ENCODE measurements around the gene EXPH5. TPM values are rescaled to one million over a fixed set of nuclear protein-coding genes. Genes with fewer than 3 reads are reported as not detected.

EXPH5 gene
- total and polyA plus RNA-seq, 2 of the 8 experiments (the other 6 are each of a cell fraction or from before 2014, with no cell fraction given) = 1.1 to 11.5 TPM

DNA sequence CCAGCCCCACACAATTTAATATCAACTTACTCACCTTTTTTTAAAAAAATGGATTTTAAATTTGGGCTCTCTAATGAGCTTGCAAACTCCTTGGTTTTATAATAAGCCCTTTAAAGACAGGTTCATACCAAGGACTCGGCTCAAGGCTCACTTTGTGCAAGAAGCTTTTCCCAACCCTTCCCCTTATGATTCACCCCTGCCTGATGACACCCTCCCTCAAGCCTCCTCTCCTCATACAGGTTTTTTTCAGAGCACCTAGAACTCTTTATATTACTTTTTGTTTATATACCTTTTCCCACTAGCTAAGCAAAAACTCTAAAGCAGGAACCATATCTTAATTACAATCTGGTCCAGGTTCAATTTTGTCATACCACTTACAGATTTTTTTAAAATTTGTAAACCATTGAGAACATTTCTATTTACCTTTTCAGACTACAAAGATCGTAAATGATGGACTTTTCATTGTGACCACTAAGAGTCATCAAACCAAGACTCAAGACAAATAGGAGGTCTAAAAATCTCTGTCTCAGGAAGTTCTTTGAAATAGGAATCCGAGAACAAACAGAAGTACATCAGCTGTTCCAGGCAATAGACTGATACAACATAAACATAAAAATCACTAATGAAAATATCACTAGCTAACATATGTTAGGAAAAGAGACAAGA, 13.1 kb upstream of the EXPH5 start:
- no peak overlapping the region for H2AFZ ChIP-seq (ENCODE audit: low read length)
- no peaks in the 10 kb centered on the region for H4K20me1 ChIP-seq (replicated peaks in 1 of 2; ENCODE audit: control insufficient read depth in 1 of 2, insufficient read depth in 2 of 2, low read length in 2 of 2)
- no peak for DNase-seq (ENCODE audit: low read depth in 1 of 2, low spot score in 2 of 2)
- H2BK120ac ChIP-seq (replicated peaks; ENCODE audit: low read depth, low read length) = no peak overlapping the region
- ChIA-PET CTCF (ENCODE audit: partially characterized antibody) (interaction anchor here (0.6 to 1.5 kb wide), 2 partner anchors 14 to 248 kb away, joined by 3 to 4 read pairs; no protein-coding TSS in a partner anchor), POLR2A (ENCODE audit: partially characterized antibody) (no interaction called here)
- H3K79me2 ChIP-seq (ENCODE audit: control insufficient read depth in 1 of 2, insufficient read depth in 2 of 2, low read length in 2 of 2) = no peaks in the 10 kb centered on the region
- no peaks in the 10 kb centered on the region for H3K9me3 ChIP-seq (ENCODE audit: insufficient read depth in 2 of 2, low read depth in 1 of 2, low read length in 1 of 2)
- no peak overlapping the region for H4K5ac ChIP-seq (ENCODE audit: insufficient read length, low read depth, low read length)
- H2AK5ac ChIP-seq (ENCODE audit: low read depth, low read length) = no peak overlapping the region
- WGBS, 2 experiments (ENCODE audit: extremely low coverage in 1 of 2, insufficient coverage in 1 of 2, insufficient read length in 1 of 2, insufficient replicate concordance in 2 of 2, low coverage in 1 of 2, low lambda C conversion rate in 2 of 2, missing lambda C conversion rate in 1 of 2) = 85% methylated on average over 3 of the region's 3 CpGs; no CpG with 5 or more reads in 1 of the 2 experiments
- H3K27me3 ChIP-seq (replicated peaks in 1 of 4; ENCODE audit: control insufficient read depth in 3 of 4, extremely low read depth in 1 of 4, insufficient read depth in 3 of 4, low read length in 3 of 4) = no peaks in the 10 kb centered on the region
- H3K27ac ChIP-seq (ENCODE audit: low read depth, low read length) = no peak overlapping the region
- H2BK20ac ChIP-seq (ENCODE audit: low read length) = no peak overlapping the region
- H3K79me1 ChIP-seq (ENCODE audit: low read depth, low read length) = no peaks in the 10 kb centered on the region
- H3K23me2 ChIP-seq (ENCODE audit: low read depth, low read length) = no peaks in the 10 kb centered on the region; the same call in 1 of the 2 replicates
- no peak overlapping the region for H2BK5ac ChIP-seq (ENCODE audit: low read depth, low read length)
- no peak overlapping the region for H3K4me3 ChIP-seq (ENCODE audit: extremely low read depth in 1 of 4, insufficient read depth in 2 of 4, low read depth in 3 of 4, low read length in 4 of 4)
- H4K91ac ChIP-seq (replicated peaks; ENCODE audit: insufficient read length, low read length) = no peak overlapping the region
- no peak overlapping the region for H3K23ac ChIP-seq (ENCODE audit: insufficient read length)
- no peak for FAIRE-seq
- H4K8ac ChIP-seq (ENCODE audit: extremely low read depth, insufficient read depth, low read length) = no peak overlapping the region
- no peak overlapping the region for H3K14ac ChIP-seq (ENCODE audit: insufficient read length)
- H3K4me1 ChIP-seq (replicated peaks in 1 of 4; ENCODE audit: control insufficient read depth in 3 of 4, insufficient read depth in 4 of 4, low read length in 3 of 4) = no peaks in the 10 kb centered on the region
- no peak overlapping the region for H3K18ac ChIP-seq (ENCODE audit: extremely low read depth, low read length)
- H3K9ac ChIP-seq (replicated peaks in 1 of 4; ENCODE audit: extremely low read depth in 1 of 4, low read depth in 3 of 4, low read length in 3 of 4) = no peak overlapping the region
- H3K56ac ChIP-seq (replicated peaks; ENCODE audit: insufficient read length, low read depth, low read length) = no peak overlapping the region
- no peak overlapping the region for H2BK12ac ChIP-seq (ENCODE audit: low read depth, low read length)
- H3K4me2 ChIP-seq (ENCODE audit: insufficient read depth in 1 of 2, low read depth in 2 of 2, low read length in 2 of 2) = no peak overlapping the region
- no peaks in the 10 kb centered on the region for H3K36me3 ChIP-seq (ENCODE audit: control insufficient read depth in 2 of 4, insufficient read depth in 4 of 4, low read length in 3 of 4)
- no peak overlapping the region for H3K4ac ChIP-seq (replicated peaks; ENCODE audit: insufficient read length, low read depth, low read length)
- H2BK15ac ChIP-seq (ENCODE audit: low read length) = no peak overlapping the region
- TF ChIP-seq TCF12 (IDR thresholded peaks at IDR 0.05; ENCODE audit: low read depth, low read length) (no peak), ZNF274 (IDR thresholded peaks at IDR 0.05; ENCODE audit: borderline replicate concordance, extremely low read depth, low read length) (no peak), TAF7 (optimal IDR thresholded peaks at IDR 0.05; ENCODE audit: borderline replicate concordance, low read depth, low read length) (no peak), FOSL1 (IDR thresholded peaks at IDR 0.05; ENCODE audit: insufficient read depth, low read depth, low read length) (no peak), EP300 (IDR thresholded peaks at IDR 0.05; ENCODE audit: borderline replicate concordance in 1 of 2, low read depth in 2 of 2, low read length in 2 of 2) (no peak), POLR2AphosphoS5 (IDR thresholded peaks at IDR 0.05; ENCODE audit: low read depth, low read length) (no peak), CHD2 (IDR thresholded peaks at IDR 0.05; ENCODE audit: low read length) (no peak), RFX5 (IDR thresholded peaks at IDR 0.05; ENCODE audit: borderline replicate concordance, low read depth, low read length) (no peak), TAF1 (IDR thresholded peaks at IDR 0.05; ENCODE audit: low read depth, low read length) (no peak), MAFK (IDR thresholded peaks at IDR 0.05; ENCODE audit: low read depth, low read length) (no peak)
- TF ChIP-seq, protein P1, sequence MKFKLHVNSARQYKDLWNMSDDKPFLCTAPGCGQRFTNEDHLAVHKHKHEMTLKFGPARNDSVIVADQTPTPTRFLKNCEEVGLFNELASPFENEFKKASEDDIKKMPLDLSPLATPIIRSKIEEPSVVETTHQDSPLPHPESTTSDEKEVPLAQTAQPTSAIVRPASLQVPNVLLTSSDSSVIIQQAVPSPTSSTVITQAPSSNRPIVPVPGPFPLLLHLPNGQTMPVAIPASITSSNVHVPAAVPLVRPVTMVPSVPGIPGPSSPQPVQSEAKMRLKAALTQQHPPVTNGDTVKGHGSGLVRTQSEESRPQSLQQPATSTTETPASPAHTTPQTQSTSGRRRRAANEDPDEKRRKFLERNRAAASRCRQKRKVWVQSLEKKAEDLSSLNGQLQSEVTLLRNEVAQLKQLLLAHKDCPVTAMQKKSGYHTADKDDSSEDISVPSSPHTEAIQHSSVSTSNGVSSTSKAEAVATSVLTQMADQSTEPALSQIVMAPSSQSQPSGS (IDR thresholded peaks at IDR 0.05; ENCODE audit: low read length) = no peak
